CD4-positive, alpha-beta T cell treated with Interleukin-2 at 100 ng/mL for 4 hours (primary cell): ENCODE measurements around the gene RBM28.

ENCODE experiments used
- DNase-seq: peaks from one replicate; pipeline ENCODE4 v3.0.0-alpha.2; 2020; ENCODE audit warnings: low spot score

RBM28 gene

GRCh38 chr7:128259131-128260061, 84.3 kb downstream of the RBM28 start:
- DNase-seq, result no peak

GRCh38 chr7:128257458-128257857, 86.2 kb downstream of the RBM28 start:
- no peak for DNase-seq

DNA sequence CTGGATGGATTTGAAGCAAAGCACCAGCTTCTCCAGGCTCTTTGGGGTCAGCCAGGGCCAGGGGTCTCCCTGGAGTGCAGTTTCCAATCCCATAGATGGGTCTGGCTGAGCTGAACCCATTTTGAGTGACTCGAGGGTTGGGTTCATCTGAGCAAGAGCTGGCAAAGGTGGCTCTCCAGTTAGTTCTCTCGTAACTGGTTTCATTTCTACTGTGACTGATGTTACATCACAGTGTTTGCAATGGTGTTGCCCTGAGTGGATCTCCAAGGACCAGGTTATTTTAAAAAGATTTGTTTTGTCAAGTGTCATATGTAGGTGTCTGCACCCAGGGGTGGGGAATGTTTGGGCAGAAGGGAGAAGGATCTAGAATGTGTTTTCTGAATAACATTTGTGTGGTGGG, 88.4 kb downstream of the RBM28 start:
- DNase-seq, result no peak

DNA sequence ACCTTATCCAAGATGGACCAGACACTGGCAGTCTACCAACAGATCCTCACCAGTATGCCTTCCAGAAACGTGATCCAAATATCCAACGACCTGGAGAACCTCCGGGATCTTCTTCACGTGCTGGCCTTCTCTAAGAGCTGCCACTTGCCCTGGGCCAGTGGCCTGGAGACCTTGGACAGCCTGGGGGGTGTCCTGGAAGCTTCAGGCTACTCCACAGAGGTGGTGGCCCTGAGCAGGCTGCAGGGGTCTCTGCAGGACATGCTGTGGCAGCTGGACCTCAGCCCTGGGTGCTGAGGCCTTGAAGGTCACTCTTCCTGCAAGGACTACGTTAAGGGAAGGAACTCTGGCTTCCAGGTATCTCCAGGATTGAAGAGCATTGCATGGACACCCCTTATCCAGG, 89.2 kb downstream of the RBM28 start:
- no peak for DNase-seq

DNA sequence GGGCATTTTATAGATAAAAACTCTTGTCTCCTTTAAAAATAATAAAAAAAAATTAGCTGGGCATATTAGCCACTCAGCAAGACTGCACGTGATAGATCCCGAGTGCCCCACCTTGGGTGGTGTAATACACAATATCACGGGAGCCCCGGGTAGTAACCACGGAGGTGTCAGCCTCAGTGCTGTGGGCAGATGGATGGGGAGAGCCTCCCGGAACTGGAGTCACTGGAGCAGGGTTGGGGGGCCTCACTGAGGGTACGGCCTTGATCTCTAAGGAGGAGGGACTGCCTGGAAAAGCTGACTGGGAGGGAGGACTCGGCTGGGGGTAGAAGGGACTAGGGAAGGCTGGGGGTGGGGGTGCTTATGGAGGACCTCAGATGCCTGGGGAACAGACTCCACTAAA, 90.0 kb downstream of the RBM28 start:
- DNase-seq, result no peak

- DNase-seq, result no peak
Observed at GRCh38 chr7:128251337-128251736, 92.4 kb downstream of the RBM28 start.
